CD14-positive monocyte (primary cell): ENCODE data around the gene COL12A1. TPM values are rescaled to one million over a fixed set of nuclear protein-coding genes. Genes with fewer than 3 reads are reported as not detected.

Experiments used
- DNase-seq, 3 donors: peaks; one replicate each; pipeline ENCODE4 v3.0.0-alpha.2; 2011 to 2022
- H2AFZ ChIP-seq: 2 replicates; pipeline ENCODE4 v1.6.0; 2012; ENCODE audit warnings: mild to moderate bottlenecking, low read depth, low read length, inconsistent platforms; ENCODE audit not compliant: insufficient read depth, poor library complexity, severe bottlenecking
- H3K27ac ChIP-seq, 2 donors: 1 replicate in 1 of 2; 2 replicates in 1 of 2; pipeline ENCODE4 v1.5.1; 2012 to 2013; ENCODE audit warnings: low read length in 2 of 2, control low read depth in 1 of 2, inconsistent platforms in 1 of 2, low read depth in 1 of 2, mild to moderate bottlenecking in 1 of 2
- H3K27me3 ChIP-seq, 2 donors: one replicate each; pipeline versions ENCODE4 v1.6.0 to v1.6.1; 2011 to 2013; ENCODE audit warnings: low read length in 2 of 2; ENCODE audit not compliant: control insufficient read depth in 2 of 2, insufficient read depth in 2 of 2
- H3K36me3 ChIP-seq, 2 donors: replicated peaks in 1 of 2; 1 replicate in 1 of 2; 2 replicates in 1 of 2; pipeline versions ENCODE4 v1.5.1 to v1.6.1; 2012 to 2013; ENCODE audit warnings: low read length in 2 of 2, control low read depth in 1 of 2, inconsistent platforms in 1 of 2, mild to moderate bottlenecking in 1 of 2; ENCODE audit not compliant: insufficient read depth in 2 of 2, control insufficient read depth in 1 of 2
- H3K4me1 ChIP-seq, 2 donors: 1 replicate in 1 of 2; 2 replicates in 1 of 2; pipeline versions ENCODE4 v1.5.1 to v1.6.1; 2012 to 2013; ENCODE audit warnings: low read length in 2 of 2, control low read depth in 1 of 2, inconsistent platforms in 1 of 2, mild to moderate bottlenecking in 1 of 2, moderate library complexity in 1 of 2; ENCODE audit not compliant: insufficient read depth in 2 of 2, control insufficient read depth in 1 of 2
- H3K4me2 ChIP-seq: replicated peaks from 2 replicates; pipeline ENCODE3; 2012; ENCODE audit warnings: low read length, moderate library complexity, mild to moderate bottlenecking; ENCODE audit not compliant: poor library complexity, severe bottlenecking; ENCODE audit errors: extremely low read depth
- H3K4me3 ChIP-seq, 3 experiments: fragments of 200-600 bp in 1 of 3; sonication (generic) in 1 of 3; replicated peaks in 1 of 3; 1 replicate in 2 of 3; 2 replicates in 1 of 3; pipeline ENCODE4 v1.5.1; 2011 to 2013; ENCODE audit warnings: low read length in 3 of 3, mild to moderate bottlenecking in 3 of 3, control low read depth in 2 of 3, low read depth in 2 of 3, inconsistent platforms in 1 of 3, moderate library complexity in 1 of 3
- H3K79me2 ChIP-seq: 2 replicates; pipeline ENCODE4 v1.6.0; 2012; ENCODE audit warnings: mild to moderate bottlenecking, control low read depth, inconsistent platforms, low read length, moderate library complexity; ENCODE audit not compliant: insufficient read depth
- H3K9ac ChIP-seq: 2 replicates; pipeline ENCODE4 v1.6.0; 2017; ENCODE audit warnings: low read length, mild to moderate bottlenecking; ENCODE audit not compliant: insufficient read depth, poor library complexity, severe bottlenecking
- H3K9me3 ChIP-seq, 2 donors: replicated peaks in 1 of 2; 1 replicate in 1 of 2; 2 replicates in 1 of 2; pipeline versions ENCODE4 v1.5.1 to v1.6.1; 2012 to 2013; ENCODE audit warnings: low read length in 2 of 2, control low read depth in 1 of 2; ENCODE audit not compliant: control insufficient read depth in 1 of 2, insufficient read depth in 1 of 2
- H4K20me1 ChIP-seq: 2 replicates; pipeline ENCODE4 v1.6.0; 2012; ENCODE audit warnings: mild to moderate bottlenecking, low read length, control low read depth, moderate library complexity; ENCODE audit not compliant: insufficient read depth
- H3K27ac Mint-ChIP-seq, 7 donors: one replicate each; pipeline ENCODE4 v1.8.0; 2020; ENCODE audit warnings: mild to moderate bottlenecking in 7 of 7, mixed read lengths in 7 of 7, moderate library complexity in 6 of 7, inconsistent platforms in 2 of 7
- H3K27me3 Mint-ChIP-seq, 3 donors: one replicate each; pipeline ENCODE4 v1.8.0; 2021 to 2022; ENCODE audit warnings: low read depth in 3 of 3, mild to moderate bottlenecking in 3 of 3, mixed read lengths in 3 of 3, moderate library complexity in 3 of 3, inconsistent platforms in 1 of 3
- H3K36me3 Mint-ChIP-seq, 2 donors: one replicate each; pipeline ENCODE4 v1.8.0; 2020; ENCODE audit warnings: mixed read lengths in 2 of 2, inconsistent platforms in 1 of 2, mild to moderate bottlenecking in 1 of 2
- H3K4me1 Mint-ChIP-seq: one replicate; pipeline ENCODE4 v1.8.0; 2020; ENCODE audit warnings: mild to moderate bottlenecking, mixed read lengths
- H3K4me3 Mint-ChIP-seq, 2 donors: one replicate each; pipeline ENCODE4 v1.8.0; 2020; ENCODE audit warnings: mild to moderate bottlenecking in 2 of 2, mixed read lengths in 2 of 2, moderate library complexity in 1 of 2
- H3K9me3 Mint-ChIP-seq, 7 donors: one replicate each; pipeline ENCODE4 v1.8.0; 2020 to 2022; ENCODE audit warnings: mixed read lengths in 7 of 7, mild to moderate bottlenecking in 6 of 7, moderate library complexity in 6 of 7, inconsistent platforms in 2 of 7
- CTCF ChIP-seq: fragments of 200-600 bp; IDR thresholded peaks from one replicate; pipeline ENCODE4 v1.8.0; 2022; ENCODE audit warnings: antibody characterized with exemption, mild to moderate bottlenecking
- WGBS: methylation state at CpG from one replicate; pipeline ENCODE4 v1.1.5; 2013; ENCODE audit warnings: missing lambda C conversion rate; ENCODE audit not compliant: insufficient coverage; 5-methylcytosine and 5-hydroxymethylcytosine counted together
- intact Hi-C, 2 donors: fragments of 100-400 bp; cut with micrococcal nuclease; formaldehyde crosslinking; loops; one replicate each; pipeline versions ENCODE4 v1.15.0 to v1.15.1; 2023
- polyA plus RNA-seq, 3 donors: library from polyadenylated mRNA; depleted of rRNA in 1 of 3; unstranded in 2 of 3; stranded (reverse) in 1 of 3; fragments of 300-500 nt in 2 of 3; fragments of >200 nt in 1 of 3; fragmentation: Illumina TruSeq in 2 of 3; gene quantifications; 1 replicate in 2 of 3; 2 replicates in 1 of 3; pipeline ENCODE4 v1.2.3, GENCODE V29; 2012 to 2021

COL12A1 gene
- polyA plus RNA-seq, 3 donors, result not detected

GRCh38 chr6:75098709-75099108, 107.1 kb downstream of the COL12A1 start:
- 100% methylated on average over 1 of the region's 5 CpGs for WGBS
- Histone ChIP-seq H2AFZ (no peak overlapping the region), H3K79me2 (no peaks in the 10 kb centered on the region), H3K9me3 (no peaks in the 10 kb centered on the region), H3K27me3 (no peaks in the 10 kb centered on the region), H3K36me3 (no peaks in the 10 kb centered on the region), H3K9ac (no peak overlapping the region), H3K4me1 (no peaks in the 10 kb centered on the region), H3K4me3 (no peak overlapping the region), H3K27ac (no peak overlapping the region), H4K20me1 (no peaks in the 10 kb centered on the region), H3K4me2 (no peak overlapping the region)
- H3K36me3 Mint-ChIP-seq, result no peaks in the 10 kb centered on the region
- peaks cover 2 to 5% (median 2%) of the 10 kb centered on the region in 3 donors for H3K27me3 Mint-ChIP-seq
- no peak overlapping the region for H3K27ac Mint-ChIP-seq
- no peaks in the 10 kb centered on the region for H3K4me1 Mint-ChIP-seq
- peaks cover 0 to 3% (median 0%) of the 10 kb centered on the region in 7 donors for H3K9me3 Mint-ChIP-seq
- no peak for TF ChIP-seq CTCF
- intact Hi-C loops, result no loop called here
- DNase-seq, result no peak
- H3K4me3 Mint-ChIP-seq, result no peak overlapping the region

- no peaks in the 10 kb centered on the region for H3K36me3 Mint-ChIP-seq
- Histone ChIP-seq H3K36me3 (no peaks in the 10 kb centered on the region), H3K4me1 (no peaks in the 10 kb centered on the region), H2AFZ (no peak overlapping the region), H4K20me1 (no peaks in the 10 kb centered on the region), H3K79me2 (no peaks in the 10 kb centered on the region), H3K4me3 (no peak overlapping the region), H3K27ac (no peak overlapping the region), H3K27me3 (no peaks in the 10 kb centered on the region), H3K4me2 (no peak overlapping the region), H3K9ac (no peak overlapping the region), H3K9me3 (no peaks in the 10 kb centered on the region)
- intact Hi-C loops, result no loop called here
- 100% methylated on average over 3 of the region's 4 CpGs for WGBS
- TF ChIP-seq CTCF, result no peak
- H3K4me1 Mint-ChIP-seq, result no peaks in the 10 kb centered on the region
- H3K27ac Mint-ChIP-seq, result no peak overlapping the region
- H3K27me3 Mint-ChIP-seq, result peaks cover 0 to 4% (median 2%) of the 10 kb centered on the region in 3 donors
- DNase-seq, result no peak
- no peak overlapping the region for H3K4me3 Mint-ChIP-seq
- peaks cover 0 to 3% (median 0%) of the 10 kb centered on the region in 7 donors for H3K9me3 Mint-ChIP-seq
Measured at GRCh38 chr6:75096966-75097365, 108.9 kb downstream of the COL12A1 start.
